ENCODE results near the gene OR52E6. TPM values are rescaled to one million over a fixed set of nuclear protein-coding genes. Genes with fewer than 3 reads are reported as not detected.

Gene OR52E6
- total RNA-seq, 2 experiments from 2014 or later, result not detected

Other genes starting within 250 kb of the OR52E6 start
- under 1 TPM; 0.47 to 0.58 TPM for gene TRIM6, start 245.3 kb downstream of the OR52E6 start, total RNA-seq
- gene TRIM34, start 216.9 kb downstream of the OR52E6 start, total RNA-seq, result 10 to 100 TPM; 11.9 to 12.3 TPM
- 10 to 100 TPM; 28.1 to 33.4 TPM for gene TRIM5, start 156.8 kb downstream of the OR52E6 start, total RNA-seq
- 100 to 1,000 TPM; 228 to 242 TPM for gene TRIM22, start 152.1 kb downstream of the OR52E6 start, total RNA-seq
- gene OR56B1, start 105.4 kb downstream of the OR52E6 start, total RNA-seq, result under 1 TPM; 0.16 to 0.34 TPM
- gene OR52N4, start 87.7 kb downstream of the OR52E6 start, total RNA-seq, result under 1 TPM; 0.63 to 0.71 TPM
- gene OR52N5, start 58.5 kb downstream of the OR52E6 start, total RNA-seq, result not detected
- gene OR52N1, start 50.6 kb downstream of the OR52E6 start, total RNA-seq, result not detected
- not detected for gene OR52N2, start 33.0 kb downstream of the OR52E6 start, total RNA-seq
- gene OR52E8, start 15.8 kb upstream of the OR52E6 start, total RNA-seq, result not detected
- not detected for gene OR52E4, start 38.7 kb upstream of the OR52E6 start, total RNA-seq
- gene OR52E5, start 51.3 kb upstream of the OR52E6 start, total RNA-seq, result not detected
- gene OR56A3, start 100.4 kb upstream of the OR52E6 start, total RNA-seq, result not detected
- gene OR56A5, start 126.6 kb upstream of the OR52E6 start, total RNA-seq, result not detected
- not detected for gene OR52L1, start 145.1 kb upstream of the OR52E6 start, total RNA-seq
- gene OR56A4, start 165.0 kb upstream of the OR52E6 start, total RNA-seq, result not detected
- gene OR56A1, start 188.9 kb upstream of the OR52E6 start, total RNA-seq, result not detected